GM23338 (cell line): ENCODE measurements around the gene GPR78.

Experiments used
- CREB1 ChIP-seq: fragments of 250-450 bp; sonication (Bioruptor Pico); IDR thresholded peaks from 2 replicates; pipeline ENCODE4 v1.5.0; 2020; ENCODE audit warnings: low read depth, mild to moderate bottlenecking, moderate library complexity
- CTCF ChIP-seq, 2 experiments: fragments of 200-600 bp in 1 of 2; sonication (generic) in 1 of 2; conservative IDR thresholded peaks; 2 replicates each; pipeline versions ENCODE4 v1.5.1 to v1.6.1; 2016 to 2017; ENCODE audit warnings: antibody characterized with exemption in 2 of 2, low read depth in 2 of 2, mild to moderate bottlenecking in 2 of 2, moderate library complexity in 1 of 2
- ETS1 ChIP-seq: IDR thresholded peaks from 2 replicates; pipeline ENCODE4 v1.6.1; 2016; ENCODE audit warnings: antibody characterized with exemption
- EZH2 ChIP-seq: fragments of 200-600 bp; sonication (generic); IDR thresholded peaks from one replicate; pipeline ENCODE4 v1.8.0; 2017; ENCODE audit warnings: antibody characterized with exemption, mild to moderate bottlenecking, low read depth; ENCODE audit not compliant: unreplicated experiment
- EZH2phosphoT487 ChIP-seq: fragments of 200-600 bp; sonication (generic); IDR thresholded peaks from one replicate; pipeline ENCODE4 v1.8.1; 2018; ENCODE audit warnings: antibody characterized with exemption; ENCODE audit not compliant: unreplicated experiment
- JUNB ChIP-seq: IDR thresholded peaks from one replicate; pipeline ENCODE4 v1.6.1; 2016; ENCODE audit warnings: antibody characterized with exemption; ENCODE audit not compliant: unreplicated experiment
- NANOG ChIP-seq: IDR thresholded peaks from 2 replicates; pipeline ENCODE4 v1.6.1; 2016; ENCODE audit warnings: antibody characterized with exemption, borderline replicate concordance
- POLR2AphosphoS5 ChIP-seq: IDR thresholded peaks from 2 replicates; pipeline ENCODE4 v1.6.1; 2016; ENCODE audit warnings: antibody characterized with exemption, low read depth
- REST ChIP-seq: IDR thresholded peaks from one replicate; pipeline ENCODE4 v1.6.1; 2018; ENCODE audit warnings: antibody characterized with exemption; ENCODE audit not compliant: unreplicated experiment
- STAT1 ChIP-seq: IDR thresholded peaks from one replicate; pipeline ENCODE4 v1.6.1; 2016; ENCODE audit warnings: antibody characterized with exemption; ENCODE audit not compliant: unreplicated experiment
- ZNF114 ChIP-seq: fragments of 250-450 bp; sonication (Bioruptor Pico); IDR thresholded peaks from 2 replicates; pipeline ENCODE4 v1.5.0; 2020; ENCODE audit warnings: mild to moderate bottlenecking, moderate library complexity
- ZNF462 ChIP-seq: fragments of 250-450 bp; sonication (Bioruptor Pico); IDR thresholded peaks from 2 replicates; pipeline ENCODE4 v1.5.0; 2020; ENCODE audit warnings: mild to moderate bottlenecking, moderate library complexity

GRCh38 chr4:8585721-8586212, 5.6 kb downstream of the GPR78 start:
- TF ChIP-seq CREB1 (CRISPR knock-in tag) (no peak), CTCF (conservative IDR thresholded peaks at IDR 0.05; ENCODE audit: low read depth in 2 of 2) (no peak), JUNB (no peak), REST (no peak), EZH2 (no peak), EZH2phosphoT487 (no peak), POLR2AphosphoS5 (no peak), ETS1 (no peak), NANOG (no peak), ZNF114 (CRISPR knock-in tag) (no peak), ZNF462 (CRISPR knock-in tag) (no peak), STAT1 (no peak)
